DND-41 (cell line): ENCODE results near the gene INTS7.

Source experiments
- ATAC-seq: fragments of 200-7000 bp; cut with Tn5 transposase; 3 replicates; pipeline ENCODE4 v1.9.1; 2021; ENCODE audit warnings: low read depth; ENCODE audit not compliant: insufficient read depth
- DNase-seq: peaks from one replicate; pipeline ENCODE4 v3.0.0-alpha.2; 2020
- H2AFZ ChIP-seq: 2 replicates; pipeline ENCODE4 v1.6.0; 2012; ENCODE audit warnings: low read depth, low read length
- H3K27ac ChIP-seq: 2 replicates; pipeline ENCODE4 v1.5.1; 2012; ENCODE audit warnings: low read length, inconsistent platforms
- H3K27me3 ChIP-seq: fragments of 200-600 bp; sonication (generic); 2 replicates; pipeline ENCODE4 v1.6.0; 2012; ENCODE audit warnings: low read length, mild to moderate bottlenecking, inconsistent platforms; ENCODE audit not compliant: insufficient read depth, poor library complexity
- H3K36me3 ChIP-seq: 2 replicates; pipeline ENCODE4 v1.5.1; 2012; ENCODE audit warnings: low read length, inconsistent platforms; ENCODE audit not compliant: insufficient read depth
- H3K4me1 ChIP-seq: 2 replicates; pipeline ENCODE4 v1.5.1; 2012; ENCODE audit warnings: mild to moderate bottlenecking, low read length; ENCODE audit not compliant: insufficient read depth
- H3K4me2 ChIP-seq: 2 replicates; pipeline ENCODE4 v1.6.0; 2012; ENCODE audit warnings: mild to moderate bottlenecking, moderate library complexity, low read length, inconsistent platforms; ENCODE audit not compliant: insufficient read depth
- H3K4me3 ChIP-seq, 2 experiments: fragments of 200-600 bp in 1 of 2; shearing (Covaris generic) in 1 of 2; 2 replicates each; pipeline ENCODE4 v1.5.1; 2012 to 2016; ENCODE audit warnings: inconsistent platforms in 2 of 2, low read length in 2 of 2, mild to moderate bottlenecking in 2 of 2, low read depth in 1 of 2, moderate library complexity in 1 of 2
- H3K79me2 ChIP-seq: 2 replicates; pipeline ENCODE4 v1.6.0; 2012; ENCODE audit warnings: low read length, inconsistent platforms; ENCODE audit not compliant: insufficient read depth
- H3K9ac ChIP-seq: 2 replicates; pipeline ENCODE4 v1.6.0; 2012; ENCODE audit warnings: low read depth, mild to moderate bottlenecking, inconsistent platforms, low read length, moderate library complexity
- H3K9me3 ChIP-seq: 2 replicates; pipeline ENCODE4 v1.5.1; 2012; ENCODE audit warnings: low read length, moderate library complexity, mild to moderate bottlenecking, inconsistent platforms; ENCODE audit not compliant: insufficient read depth, severe bottlenecking
- H4K20me1 ChIP-seq: 2 replicates; pipeline ENCODE4 v1.6.0; 2012; ENCODE audit warnings: low read length; ENCODE audit not compliant: insufficient read depth
- CTCF ChIP-seq: IDR thresholded peaks from 2 replicates; pipeline ENCODE4 v1.5.1; 2012; ENCODE audit warnings: borderline replicate concordance, low read length, moderate library complexity, mild to moderate bottlenecking; ENCODE audit not compliant: poor library complexity, severe bottlenecking; ENCODE audit errors: extremely low read depth
- EZH2 ChIP-seq: IDR thresholded peaks from 3 replicates; pipeline ENCODE4 v1.6.1; 2012; ENCODE audit warnings: borderline replicate concordance, low read depth, mild to moderate bottlenecking, moderate library complexity, low read length, inconsistent platforms; ENCODE audit not compliant: severe bottlenecking

INTS7 gene

DNA sequence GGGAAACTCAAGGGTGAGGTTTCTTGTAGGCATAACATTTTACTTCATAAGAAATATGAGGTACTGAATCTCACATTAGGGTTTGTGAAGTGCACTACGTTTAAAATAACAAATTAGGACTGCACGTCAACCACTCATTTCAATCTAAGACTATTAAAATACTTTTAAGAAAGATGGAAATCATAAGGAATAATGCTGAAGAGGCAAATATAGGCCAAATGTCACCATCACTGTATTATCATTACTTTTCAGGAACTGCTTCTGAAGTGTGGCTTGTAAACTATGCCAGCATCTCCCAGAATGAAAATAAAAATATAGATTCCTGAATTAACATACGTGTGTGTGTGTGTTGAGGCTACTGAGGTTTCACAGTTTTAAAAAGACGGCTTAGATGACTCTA lies 56.8 kb downstream of the INTS7 start:
- DNase-seq, result no peak
- peaks cover 87% of the 10 kb centered on the region for H3K36me3 ChIP-seq

DNA sequence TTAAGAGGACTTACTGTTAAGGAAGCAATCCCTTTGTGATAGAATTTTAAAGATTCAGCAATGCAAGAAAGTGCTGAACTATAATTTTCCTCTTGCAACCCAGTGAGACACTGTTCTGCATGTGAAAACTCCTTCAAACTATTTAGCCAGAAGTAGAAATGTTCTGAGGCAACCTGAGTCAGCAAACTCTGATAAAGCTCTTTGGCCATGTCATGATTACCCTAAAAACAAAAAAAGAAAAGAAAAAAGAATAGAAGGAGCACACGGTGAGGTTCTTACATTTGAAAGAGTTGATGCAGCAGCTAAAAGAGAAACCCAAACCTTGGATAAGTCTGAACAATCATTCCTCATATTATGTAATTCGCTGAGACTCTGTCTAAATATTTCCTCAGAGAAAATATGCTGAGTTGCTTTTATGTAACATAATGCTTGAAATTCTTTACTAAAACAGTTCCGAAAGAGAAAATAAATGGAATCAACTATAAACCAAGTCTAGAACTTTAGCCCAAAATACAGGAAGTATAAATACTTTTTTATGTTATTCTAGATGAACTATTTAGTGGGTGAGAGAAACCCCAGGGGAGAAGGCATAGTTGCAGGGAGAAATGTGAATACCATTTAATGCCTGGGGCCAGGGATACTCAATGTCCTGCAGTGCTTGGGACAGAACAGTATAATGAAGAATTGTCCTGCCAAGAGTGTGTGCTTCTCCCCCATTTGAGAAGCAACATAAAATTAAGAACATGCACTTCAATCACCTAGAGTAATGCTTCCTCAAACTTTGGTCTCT lies 60.0 kb downstream of the INTS7 start:
- no peak for DNase-seq
- Histone ChIP-seq H3K4me2 (no peak overlapping the region), H3K4me1 (no peaks in the 10 kb centered on the region), H3K36me3 (peaks cover 76% of the 10 kb centered on the region), H4K20me1 (no peaks in the 10 kb centered on the region), H3K27me3 (no peaks in the 10 kb centered on the region), H3K4me3 (no peak overlapping the region), H2AFZ (no peak overlapping the region), H3K27ac (no peak overlapping the region), H3K9me3 (no peaks in the 10 kb centered on the region), H3K79me2 (no peaks in the 10 kb centered on the region), H3K9ac (no peak overlapping the region)
- no peak for TF ChIP-seq CTCF
- no peak for TF ChIP-seq EZH2
- no peak for ATAC-seq

More for the DNA sequence above, 56.8 kb downstream of the INTS7 start:
- Histone ChIP-seq H3K27ac (no peak overlapping the region), H3K4me3 (no peak overlapping the region), H3K4me2 (no peak overlapping the region), H3K4me1 (no peaks in the 10 kb centered on the region), H3K9me3 (no peaks in the 10 kb centered on the region), H2AFZ (no peak overlapping the region), H3K9ac (no peak overlapping the region), H4K20me1 (no peaks in the 10 kb centered on the region), H3K79me2 (no peaks in the 10 kb centered on the region), H3K27me3 (no peaks in the 10 kb centered on the region)
- ATAC-seq, result no peak
- no peak for TF ChIP-seq EZH2
- TF ChIP-seq CTCF, result no peak

GRCh38 chr1:211973541-211973940 lies 61.8 kb downstream of the INTS7 start:
- H3K4me3 ChIP-seq, result no peak overlapping the region
- no peaks in the 10 kb centered on the region for H3K27me3 ChIP-seq
- no peak overlapping the region for H3K27ac ChIP-seq
- DNase-seq, result no peak
- no peaks in the 10 kb centered on the region for H3K9me3 ChIP-seq
- no peak overlapping the region for H3K9ac ChIP-seq
- no peak for ATAC-seq
- no peaks in the 10 kb centered on the region for H3K4me1 ChIP-seq
- no peaks in the 10 kb centered on the region for H4K20me1 ChIP-seq
- no peak overlapping the region for H2AFZ ChIP-seq
- peaks cover 67% of the 10 kb centered on the region for H3K36me3 ChIP-seq
- no peak for TF ChIP-seq CTCF
- no peak for TF ChIP-seq EZH2
- no peaks in the 10 kb centered on the region for H3K79me2 ChIP-seq
- no peak overlapping the region for H3K4me2 ChIP-seq
